Left ventricle myocardium inferior (tissue), 1 donor: Measurements from ENCODE around the gene NABP1. TPM values are rescaled to one million over a fixed set of nuclear protein-coding genes. Genes with fewer than 3 reads are reported as not detected.
A peak's percentile ranks its signal among the peaks of the same experiment; 100 is the strongest.

Source experiments
- DNase-seq: peaks from one replicate; pipeline ENCODE4 v3.0.0-alpha.2; 2020
- H3K27ac ChIP-seq: fragments of 200-600 bp; replicated peaks from 2 replicates; pipeline ENCODE4 v1.8.0; 2021
- H3K27me3 ChIP-seq: fragments of 200-600 bp; 2 replicates; pipeline ENCODE4 v1.8.0; 2021; ENCODE audit warnings: low read depth
- H3K36me3 ChIP-seq: fragments of 200-600 bp; 2 replicates; pipeline ENCODE4 v1.8.0; 2021
- H3K4me1 ChIP-seq: fragments of 200-600 bp; 2 replicates; pipeline ENCODE4 v1.8.0; 2021
- H3K4me3 ChIP-seq: fragments of 200-600 bp; 2 replicates; pipeline ENCODE4 v1.8.0; 2021; ENCODE audit warnings: mild to moderate bottlenecking, moderate library complexity
- H3K9me3 ChIP-seq: fragments of 200-600 bp; replicated peaks from 2 replicates; pipeline ENCODE4 v1.8.0; 2021
- CTCF ChIP-seq: fragments of 200-600 bp; IDR thresholded peaks from 2 replicates; pipeline ENCODE4 v1.8.0; 2021; ENCODE audit warnings: antibody characterized with exemption, mild to moderate bottlenecking, borderline replicate concordance
- intact Hi-C: fragments of 100-400 bp; cut with micrococcal nuclease; formaldehyde crosslinking; loops from one replicate; pipeline ENCODE4 v1.11.0; 2022
- total RNA-seq: library from RNA; stranded (reverse); fragmentation: NEBNext Ultra II Directional; extraction: Animal tissue kit (Norgen Biotek cat#: 25700); gene quantifications from one replicate; pipeline ENCODE4 v1.2.1, GENCODE V29; 2021
- donor health status: DM: no; HTN: yes; CAD: no; lungs with severe emphysema.

The NABP1 gene
- total RNA-seq, 1 donor from 2014 or later: 3.3 TPM

DNA sequence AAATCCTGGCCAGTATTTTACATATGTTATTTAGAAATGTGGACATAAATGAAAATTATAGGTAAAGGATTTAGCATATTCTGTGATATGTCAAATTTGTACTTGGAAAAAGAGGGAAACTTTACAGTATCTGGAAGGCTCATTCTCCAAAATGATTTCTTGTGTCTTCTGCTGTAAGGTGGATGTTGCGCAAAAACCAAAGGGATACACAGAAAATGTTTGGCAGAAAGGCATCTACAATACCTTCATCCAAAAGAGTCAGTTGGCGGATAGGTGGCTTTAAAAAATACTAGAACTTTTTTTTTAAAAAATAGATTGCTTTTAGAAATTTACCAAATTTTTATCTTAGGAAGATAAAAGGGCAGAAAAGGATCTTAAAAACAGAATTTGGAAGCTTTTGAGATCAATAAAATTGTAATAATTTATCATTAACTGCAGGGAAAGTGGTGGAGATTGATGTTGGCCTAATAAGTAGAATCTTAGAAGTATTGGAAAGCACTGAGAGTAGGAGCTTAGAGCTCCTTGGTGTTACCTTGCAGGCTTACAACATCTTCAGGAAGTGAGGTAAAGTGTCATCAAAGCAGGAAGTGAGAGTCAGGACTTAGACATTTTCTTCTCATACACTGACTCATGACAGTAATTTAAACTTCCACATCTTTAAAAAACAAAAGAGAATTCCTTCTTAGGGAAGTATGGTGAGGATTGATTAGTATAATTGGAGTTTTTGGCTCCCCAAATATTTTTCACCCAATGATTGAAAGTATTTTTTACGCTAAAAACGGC, 2.1 kb downstream of the NABP1 start:
- peaks cover 5% of the 10 kb centered on the region for H3K36me3 ChIP-seq
- peak overlapping the region; percentile 84 for H3K4me3 ChIP-seq
- H3K9me3 ChIP-seq: no peaks in the 10 kb centered on the region
- H3K27ac ChIP-seq: no peak overlapping the region
- no peak for TF ChIP-seq CTCF
- H3K4me1 ChIP-seq: peaks cover 23% of the 10 kb centered on the region
- intact Hi-C loops: no loop called here
- H3K27me3 ChIP-seq: no peaks in the 10 kb centered on the region
- no peak for DNase-seq

- no peak for TF ChIP-seq CTCF
- no peak for DNase-seq
- intact Hi-C loops: no loop called here
- no peak overlapping the region for H3K27ac ChIP-seq
- no peak overlapping the region for H3K4me3 ChIP-seq
- no peaks in the 10 kb centered on the region for H3K9me3 ChIP-seq
- no peaks in the 10 kb centered on the region for H3K27me3 ChIP-seq
- peaks cover 12% of the 10 kb centered on the region for H3K36me3 ChIP-seq
- peaks cover 23% of the 10 kb centered on the region for H3K4me1 ChIP-seq
Observed at GRCh38 chr2:191680639-191681038, 2.7 kb downstream of the NABP1 start.

DNA sequence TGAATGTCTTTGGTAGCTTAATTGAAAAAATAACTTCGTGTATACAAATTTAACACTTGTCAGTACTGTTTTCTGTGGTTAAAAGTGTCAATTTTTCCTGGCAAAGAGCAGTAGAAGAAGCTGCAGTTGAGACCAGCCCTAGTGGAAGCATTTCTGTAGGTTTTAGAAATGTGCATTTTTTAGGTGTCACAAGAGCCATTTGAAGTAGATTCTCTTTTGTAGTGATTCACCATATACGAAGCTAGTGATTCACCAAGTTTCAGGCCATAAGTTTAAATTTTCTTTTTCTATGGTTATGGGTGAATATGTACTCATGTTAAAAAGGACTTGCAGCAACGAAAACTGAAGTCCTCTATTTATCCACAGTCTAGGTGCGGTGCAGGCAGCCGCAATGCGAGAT, 4.2 kb downstream of the NABP1 start:
- Histone ChIP-seq H3K9me3 (no peaks in the 10 kb centered on the region), H3K27me3 (no peaks in the 10 kb centered on the region), H3K36me3 (peaks cover 13% of the 10 kb centered on the region), H3K27ac (no peak overlapping the region), H3K4me3 (no peak overlapping the region), H3K4me1 (peaks cover 17% of the 10 kb centered on the region)
- DNase-seq: no peak
- intact Hi-C loops: no loop called here
- no peak for TF ChIP-seq CTCF

DNA sequence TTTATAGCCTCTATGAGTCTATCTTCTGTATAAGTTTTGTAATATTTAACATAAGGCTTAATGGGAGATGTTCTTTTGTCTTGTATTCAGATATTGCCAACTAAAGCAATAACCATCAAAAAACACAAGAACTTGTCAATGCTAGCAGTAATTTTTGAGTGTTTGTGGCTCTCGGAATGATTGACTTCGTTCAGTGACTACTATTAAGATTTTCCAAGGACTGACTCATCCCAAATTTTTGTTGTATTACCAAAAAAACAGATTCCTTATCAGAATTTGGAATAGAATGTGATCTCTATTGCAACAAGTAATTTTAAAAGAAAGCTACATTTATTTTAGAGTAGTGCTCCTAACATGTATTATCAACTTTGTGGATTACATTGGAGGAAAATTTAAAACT, 8.1 kb downstream of the NABP1 start:
- Histone ChIP-seq H3K27ac (no peak overlapping the region), H3K4me3 (no peak overlapping the region), H3K9me3 (no peaks in the 10 kb centered on the region), H3K4me1 (peaks cover 6% of the 10 kb centered on the region), H3K27me3 (no peaks in the 10 kb centered on the region), H3K36me3 (peaks cover 13% of the 10 kb centered on the region)
- TF ChIP-seq CTCF: no peak
- intact Hi-C loops: no loop called here
- no peak for DNase-seq

DNA sequence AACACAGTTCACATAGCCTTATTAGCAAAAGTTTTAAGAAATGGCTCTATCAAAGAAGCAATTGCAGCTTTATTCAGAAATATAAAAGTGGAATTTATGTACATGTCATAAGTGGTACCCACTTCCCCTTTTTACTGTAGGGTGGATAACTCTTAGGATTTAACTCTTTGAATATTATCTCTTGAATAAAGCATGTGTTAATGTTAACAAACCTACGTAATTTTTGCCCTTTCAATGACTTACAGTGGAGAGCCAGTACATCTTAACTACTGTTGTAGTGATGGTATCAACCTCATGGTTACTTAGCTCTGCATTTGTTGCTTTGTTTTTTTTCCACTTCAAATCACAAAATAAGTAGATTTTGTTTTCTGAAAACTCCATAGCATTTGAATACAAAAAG, 8.8 kb downstream of the NABP1 start:
- Histone ChIP-seq H3K9me3 (no peaks in the 10 kb centered on the region), H3K4me1 (peaks cover 7% of the 10 kb centered on the region), H3K36me3 (peaks cover 13% of the 10 kb centered on the region), H3K27me3 (peaks cover 3% of the 10 kb centered on the region), H3K4me3 (no peak overlapping the region), H3K27ac (no peak overlapping the region)
- intact Hi-C loops: no loop called here
- TF ChIP-seq CTCF: no peak
- no peak for DNase-seq
